ENCODE measurements around the gene BDH2. TPM values are rescaled to one million over a fixed set of nuclear protein-coding genes. Genes with fewer than 3 reads are reported as not detected.

BDH2 gene
- total and polyA plus RNA-seq, 2 of the 8 experiments (the other 6 are each of a cell fraction or from before 2014, with no cell fraction given) = 46.0 to 46.2 TPM

DNA sequence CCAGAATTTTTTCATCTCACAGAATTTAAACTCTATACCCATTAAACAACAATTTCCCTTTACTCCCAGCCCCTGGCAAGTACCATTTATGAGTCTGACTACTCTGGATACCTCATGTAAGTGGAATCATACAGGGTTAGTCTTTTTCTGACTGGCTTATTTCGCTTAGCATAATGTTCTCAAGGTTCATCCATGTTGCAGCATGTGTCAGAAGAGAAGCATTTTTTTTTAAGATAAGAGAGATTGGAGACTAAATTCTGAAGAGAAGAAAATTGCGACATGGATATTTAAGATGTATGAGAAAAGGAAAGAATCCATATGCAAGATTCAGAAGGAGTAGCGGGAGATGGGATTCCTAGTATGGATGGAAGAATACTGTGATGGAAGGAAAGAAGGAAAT lies 68.8 kb downstream of the BDH2 start:
- FAIRE-seq = no peak
- no peak overlapping the region for H2AFZ ChIP-seq (ENCODE audit: low read length)
- ChIA-PET POLR2A (ENCODE audit: partially characterized antibody) (no interaction called here), CTCF (ENCODE audit: partially characterized antibody) (interaction anchor here (0.9 to 1.7 kb wide), 2 partner anchors 60 to 299 kb away, joined by 3 to 6 read pairs; no protein-coding TSS in a partner anchor)
- no peaks in the 10 kb centered on the region for H3K27me3 ChIP-seq (replicated peaks in 1 of 4; ENCODE audit: control insufficient read depth in 3 of 4, extremely low read depth in 1 of 4, insufficient read depth in 3 of 4, low read length in 3 of 4)
- H3K4ac ChIP-seq (replicated peaks; ENCODE audit: insufficient read length, low read depth, low read length) = no peak overlapping the region
- H3K4me2 ChIP-seq (ENCODE audit: insufficient read depth in 1 of 2, low read depth in 2 of 2, low read length in 2 of 2) = no peak overlapping the region
- TF ChIP-seq POLR2AphosphoS5 (IDR thresholded peaks at IDR 0.05; ENCODE audit: low read depth, low read length) (no peak), NANOG (IDR thresholded peaks at IDR 0.05; ENCODE audit: insufficient read depth, low read depth, low read length, poor library complexity, severe bottlenecking) (no peak), GTF2F1 (IDR thresholded peaks at IDR 0.05; ENCODE audit: borderline replicate concordance, low read depth, low read length) (no peak), CHD1 (IDR thresholded peaks at IDR 0.05; ENCODE audit: low read depth, low read length) (no peak), TAF1 (IDR thresholded peaks at IDR 0.05; ENCODE audit: low read depth, low read length) (no peak), POU5F1 (IDR thresholded peaks at IDR 0.05; ENCODE audit: low read depth, low read length) (no peak), SP2 (IDR thresholded peaks at IDR 0.05; ENCODE audit: low read length) (no peak), TAF7 (optimal IDR thresholded peaks at IDR 0.05; ENCODE audit: borderline replicate concordance, low read depth, low read length) (no peak), TCF12 (IDR thresholded peaks at IDR 0.05; ENCODE audit: low read depth, low read length) (no peak), HDAC2 (IDR thresholded peaks at IDR 0.05; ENCODE audit: borderline replicate concordance in 1 of 2, low read depth in 2 of 2, low read length in 2 of 2) (no peak), ZNF274 (IDR thresholded peaks at IDR 0.05; ENCODE audit: borderline replicate concordance, extremely low read depth, low read length) (no peak), SP4 (IDR thresholded peaks at IDR 0.05; ENCODE audit: low read length) (no peak), RAD21 (IDR thresholded peaks at IDR 0.05 in 1 of 2, conservative IDR thresholded peaks at IDR 0.05 in 1 of 2; ENCODE audit: low read depth in 2 of 2, low read length in 2 of 2) (no peak), RFX5 (IDR thresholded peaks at IDR 0.05; ENCODE audit: borderline replicate concordance, low read depth, low read length) (no peak)
- H4K91ac ChIP-seq (replicated peaks; ENCODE audit: insufficient read length, low read length) = no peak overlapping the region
- no peak for DNase-seq (ENCODE audit: low read depth in 1 of 2, low spot score in 2 of 2)
- H3K79me1 ChIP-seq (ENCODE audit: low read depth, low read length) = no peaks in the 10 kb centered on the region
- H3K4me1 ChIP-seq (replicated peaks in 1 of 4; ENCODE audit: control insufficient read depth in 3 of 4, insufficient read depth in 4 of 4, low read length in 3 of 4) = no peaks in the 10 kb centered on the region
- H2BK120ac ChIP-seq (replicated peaks; ENCODE audit: low read depth, low read length) = no peak overlapping the region
- no peak overlapping the region for H4K8ac ChIP-seq (ENCODE audit: extremely low read depth, insufficient read depth, low read length)
- H3K36me3 ChIP-seq (ENCODE audit: control insufficient read depth in 2 of 4, insufficient read depth in 4 of 4, low read length in 3 of 4) = no peaks in the 10 kb centered on the region
- no peak overlapping the region for H3K27ac ChIP-seq (ENCODE audit: low read depth, low read length)
- H3K4me3 ChIP-seq (ENCODE audit: extremely low read depth in 1 of 4, insufficient read depth in 2 of 4, low read depth in 3 of 4, low read length in 4 of 4) = no peak overlapping the region
- WGBS, 2 experiments (ENCODE audit: extremely low coverage in 1 of 2, insufficient coverage in 1 of 2, insufficient read length in 1 of 2, insufficient replicate concordance in 2 of 2, low coverage in 1 of 2, low lambda C conversion rate in 2 of 2, missing lambda C conversion rate in 1 of 2) = 87 to 100% methylated on average over 1 to 3 of the region's 3 CpGs
- no peaks in the 10 kb centered on the region for H3K23me2 ChIP-seq (ENCODE audit: low read depth, low read length)
- H3K23ac ChIP-seq (ENCODE audit: insufficient read length) = no peak overlapping the region
- no peak overlapping the region for H3K56ac ChIP-seq (replicated peaks; ENCODE audit: insufficient read length, low read depth, low read length)
- no peak overlapping the region for H3K18ac ChIP-seq (ENCODE audit: extremely low read depth, low read length)
- no peak overlapping the region for H2BK12ac ChIP-seq (ENCODE audit: low read depth, low read length)
- no peak overlapping the region for H3K9ac ChIP-seq (replicated peaks in 1 of 4; ENCODE audit: extremely low read depth in 1 of 4, low read depth in 3 of 4, low read length in 3 of 4)
- H3K14ac ChIP-seq (ENCODE audit: insufficient read length) = no peak overlapping the region
- H2BK5ac ChIP-seq (ENCODE audit: low read depth, low read length) = no peak overlapping the region
- no peaks in the 10 kb centered on the region for H3K9me3 ChIP-seq (ENCODE audit: insufficient read depth in 2 of 2, low read depth in 1 of 2, low read length in 1 of 2)
- no peaks in the 10 kb centered on the region for H3K79me2 ChIP-seq (ENCODE audit: control insufficient read depth in 1 of 2, insufficient read depth in 2 of 2, low read length in 2 of 2)
- H4K5ac ChIP-seq (ENCODE audit: insufficient read length, low read depth, low read length) = no peak overlapping the region
- no peak overlapping the region for H2BK15ac ChIP-seq (ENCODE audit: low read length)
- H2AK5ac ChIP-seq (ENCODE audit: low read depth, low read length) = no peak overlapping the region
- H2BK20ac ChIP-seq (ENCODE audit: low read length) = no peak overlapping the region
- H4K20me1 ChIP-seq (replicated peaks in 1 of 2; ENCODE audit: control insufficient read depth in 1 of 2, insufficient read depth in 2 of 2, low read length in 2 of 2) = no peaks in the 10 kb centered on the region
